ENCODE results near the gene BIK.
"Not testable (repeated sequence)": the region's sequence is repeated elsewhere in the genome, so short reads cannot be mapped to it uniquely, and the experiment has no call there.

The BIK gene

DNA sequence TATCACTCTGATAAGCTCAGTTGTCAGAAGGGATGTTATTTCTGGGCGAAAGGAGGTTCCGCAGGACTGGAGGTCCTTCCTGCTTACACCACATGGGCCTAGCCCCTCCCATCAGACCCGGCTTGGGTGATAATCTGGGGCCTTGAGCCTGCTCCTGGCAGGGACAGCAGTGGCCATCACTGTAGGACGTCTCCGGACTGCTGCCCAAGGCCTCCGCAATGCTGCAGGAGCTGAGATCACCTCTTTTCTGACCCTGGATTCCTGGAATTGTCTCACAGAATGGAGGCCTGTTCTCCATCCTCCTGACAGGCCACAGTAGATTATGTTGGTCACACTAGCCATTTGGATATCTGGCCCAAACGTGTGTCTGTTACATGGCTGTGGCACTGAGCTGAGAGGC, 9.2 kb upstream of the BIK start:
- H3K4me3 ChIP-seq (ENCODE audit: low read depth, low read length): no peak overlapping the region
- DNase-seq (ENCODE audit: low read depth): no peak
- TF ChIP-seq, protein P1, sequence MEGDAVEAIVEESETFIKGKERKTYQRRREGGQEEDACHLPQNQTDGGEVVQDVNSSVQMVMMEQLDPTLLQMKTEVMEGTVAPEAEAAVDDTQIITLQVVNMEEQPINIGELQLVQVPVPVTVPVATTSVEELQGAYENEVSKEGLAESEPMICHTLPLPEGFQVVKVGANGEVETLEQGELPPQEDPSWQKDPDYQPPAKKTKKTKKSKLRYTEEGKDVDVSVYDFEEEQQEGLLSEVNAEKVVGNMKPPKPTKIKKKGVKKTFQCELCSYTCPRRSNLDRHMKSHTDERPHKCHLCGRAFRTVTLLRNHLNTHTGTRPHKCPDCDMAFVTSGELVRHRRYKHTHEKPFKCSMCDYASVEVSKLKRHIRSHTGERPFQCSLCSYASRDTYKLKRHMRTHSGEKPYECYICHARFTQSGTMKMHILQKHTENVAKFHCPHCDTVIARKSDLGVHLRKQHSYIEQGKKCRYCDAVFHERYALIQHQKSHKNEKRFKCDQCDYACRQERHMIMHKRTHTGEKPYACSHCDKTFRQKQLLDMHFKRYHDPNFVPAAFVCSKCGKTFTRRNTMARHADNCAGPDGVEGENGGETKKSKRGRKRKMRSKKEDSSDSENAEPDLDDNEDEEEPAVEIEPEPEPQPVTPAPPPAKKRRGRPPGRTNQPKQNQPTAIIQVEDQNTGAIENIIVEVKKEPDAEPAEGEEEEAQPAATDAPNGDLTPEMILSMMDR (conservative IDR thresholded peaks at IDR 0.05; ENCODE audit: low read depth, low read length): no peak

DNA sequence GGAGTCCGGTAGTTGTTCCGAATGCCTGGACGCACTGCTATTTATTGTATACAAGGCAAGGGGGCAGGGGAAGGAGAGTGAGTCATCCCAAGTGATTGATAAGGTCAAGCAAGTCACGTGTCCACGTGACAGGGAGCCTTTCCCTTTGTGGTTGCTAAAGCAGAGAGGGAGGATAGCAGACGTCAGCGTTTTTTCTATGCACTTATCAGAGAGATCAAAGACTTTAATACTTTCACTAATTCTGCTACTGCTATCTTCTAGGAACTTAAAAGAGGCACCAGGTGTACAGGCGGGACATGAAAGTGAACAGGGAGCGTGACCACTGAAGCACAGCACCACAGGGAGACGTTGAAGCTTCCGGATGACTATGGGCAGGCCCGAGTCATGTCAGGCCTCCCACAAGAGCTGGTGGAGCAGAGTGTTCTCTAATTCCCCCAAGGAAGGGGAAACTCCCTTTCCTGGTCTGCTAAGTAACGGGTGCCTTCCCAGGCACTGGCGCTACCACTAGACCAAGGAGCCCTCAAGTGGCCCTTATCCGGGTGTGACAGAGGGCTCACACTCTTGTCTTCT, 6.4 kb upstream of the BIK start:
- H3K4me3 ChIP-seq (ENCODE audit: low read depth, low read length); DNase-seq (ENCODE audit: low read depth): not testable (repeated sequence)

DNA sequence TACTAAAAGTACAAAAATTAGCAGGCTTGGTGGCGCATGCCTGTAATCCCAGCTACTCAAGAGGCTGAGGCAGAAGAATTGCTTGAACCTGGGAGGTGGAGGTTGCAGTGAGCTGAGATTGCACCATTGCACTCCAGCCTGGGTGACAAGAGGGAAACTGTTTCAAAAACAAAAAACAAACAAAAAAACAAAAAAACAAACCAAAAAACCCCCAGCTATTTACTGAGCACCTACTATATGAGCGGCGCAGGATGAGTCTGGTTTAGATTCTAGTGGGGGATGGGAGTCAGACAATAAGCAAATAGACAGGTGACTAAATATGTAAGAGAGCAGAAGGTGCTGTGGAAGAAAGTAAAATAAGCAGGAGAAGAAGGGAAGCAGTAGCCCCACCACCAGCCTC, 5.6 kb upstream of the BIK start:
- H3K4me3 ChIP-seq (ENCODE audit: low read depth, low read length); DNase-seq (ENCODE audit: low read depth): not testable (repeated sequence)

DNA sequence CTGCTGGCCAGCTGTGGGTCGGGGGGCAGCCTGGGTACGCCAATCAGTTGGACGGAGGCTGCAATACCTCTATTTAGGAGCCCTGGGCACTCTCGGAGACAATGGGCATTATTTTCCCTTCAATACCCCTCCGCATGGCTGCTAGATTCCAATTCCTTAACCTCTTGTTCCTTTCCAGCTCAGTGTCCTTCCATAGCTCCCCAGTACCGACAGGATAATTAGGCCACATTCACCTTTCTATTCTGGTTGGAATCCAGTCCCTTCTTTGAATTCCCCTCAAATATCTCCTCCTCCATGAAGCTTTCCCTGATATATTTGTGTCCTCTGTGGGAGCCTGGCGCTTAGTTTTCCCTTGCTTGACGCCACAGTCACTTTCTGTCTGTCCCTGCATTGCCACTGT, 4.2 kb upstream of the BIK start:
- TF ChIP-seq, protein P1 (conservative IDR thresholded peaks at IDR 0.05; ENCODE audit: low read depth, low read length): no peak
- no peak for DNase-seq (ENCODE audit: low read depth)
- H3K4me3 ChIP-seq (ENCODE audit: low read depth, low read length): no peak overlapping the region

DNA sequence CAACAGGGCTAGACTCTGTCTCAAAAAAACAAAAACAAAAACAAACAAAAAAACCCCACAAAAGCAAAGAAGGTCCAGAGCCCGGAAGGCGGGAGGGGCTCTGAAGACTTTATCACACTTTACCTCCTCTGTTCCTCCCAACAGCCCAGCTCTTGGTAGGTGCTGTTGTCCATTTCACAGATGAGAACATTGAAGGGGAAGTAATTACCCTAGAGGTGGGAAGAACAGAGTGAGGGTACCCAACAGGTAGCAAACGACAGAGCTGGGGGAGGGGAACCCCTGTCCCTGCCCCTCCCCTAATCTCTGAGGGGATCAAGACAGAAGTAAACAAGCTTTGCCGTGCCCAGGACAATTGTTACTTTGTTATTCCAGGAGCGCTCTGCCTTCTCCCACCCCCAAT, 1.0 kb upstream of the BIK start:
- no peak overlapping the region for H3K4me3 ChIP-seq (ENCODE audit: low read depth, low read length)
- no peak for DNase-seq (ENCODE audit: low read depth)
- TF ChIP-seq, protein P1 (conservative IDR thresholded peaks at IDR 0.05; ENCODE audit: low read depth, low read length): no peak

DNA sequence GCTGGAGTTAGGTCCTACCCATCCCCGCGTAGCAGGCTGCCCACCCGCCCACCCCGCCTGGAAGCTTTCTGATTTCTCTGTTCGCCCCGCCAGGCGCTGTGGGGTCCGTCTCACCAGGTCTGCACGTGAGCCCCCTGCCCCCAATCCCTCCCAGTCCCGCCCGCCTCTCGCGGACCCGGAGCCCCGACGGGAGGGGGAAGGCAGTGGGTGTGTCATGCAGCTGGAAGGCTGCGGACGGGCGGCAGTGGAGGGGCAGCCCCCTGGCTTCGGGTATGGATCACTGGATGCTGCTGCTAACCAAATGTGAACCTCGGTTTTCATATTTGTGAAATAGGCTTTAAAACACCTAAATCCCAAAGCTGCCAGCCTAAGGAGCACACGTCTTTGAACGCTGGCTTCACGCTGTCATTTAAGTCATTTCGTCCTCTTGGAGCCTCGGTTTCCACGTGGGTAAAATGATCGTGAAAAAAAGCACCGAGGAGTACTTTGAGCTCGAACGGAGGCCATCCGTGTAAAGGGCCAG, 568 bp upstream of the BIK start:
- H3K4me3 ChIP-seq (ENCODE audit: low read depth, low read length): peak overlapping the region; percentile 42
- DNase-seq (ENCODE audit: low read depth): no peak
- TF ChIP-seq, protein P1 (conservative IDR thresholded peaks at IDR 0.05; ENCODE audit: low read depth, low read length): no peak

DNA sequence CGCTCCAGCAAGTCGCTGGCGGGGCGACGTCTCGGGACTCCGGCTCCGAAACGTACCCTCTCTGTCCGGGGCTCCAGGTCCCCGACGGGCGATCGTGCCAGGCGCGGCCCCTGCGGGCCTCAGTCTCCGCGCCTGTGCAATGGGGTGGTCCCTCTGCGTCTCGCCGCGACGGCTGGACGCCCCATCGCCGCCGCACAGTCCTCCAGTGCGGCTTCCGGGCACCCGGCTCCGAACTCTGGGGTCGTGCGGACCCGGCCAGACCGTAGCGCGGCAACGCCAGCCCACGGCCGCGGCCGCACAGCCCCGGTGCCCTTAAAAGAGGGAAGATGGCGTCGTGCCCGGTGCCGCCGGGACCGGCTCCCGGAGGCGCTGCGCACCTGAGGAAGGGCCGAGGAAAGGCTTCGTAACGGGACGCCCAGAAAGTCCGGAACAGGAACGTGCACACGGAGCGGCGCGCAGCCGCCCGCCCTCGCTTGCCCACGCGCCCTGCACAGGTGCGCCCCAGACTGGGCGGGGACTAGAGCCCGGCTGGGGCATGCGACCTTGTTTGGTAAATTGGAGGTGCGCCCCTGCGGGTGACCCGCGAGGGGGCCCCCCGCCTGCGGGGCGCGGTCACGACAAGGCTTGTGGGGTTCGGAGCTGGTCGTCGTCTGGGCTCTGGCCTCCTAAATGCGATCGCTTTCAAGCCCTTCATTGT, 525 bp downstream of the BIK start:
- no peak for DNase-seq (ENCODE audit: low read depth)
- peak overlapping the region; percentile 42 for H3K4me3 ChIP-seq (ENCODE audit: low read depth, low read length)
- TF ChIP-seq, protein P1 (conservative IDR thresholded peaks at IDR 0.05; ENCODE audit: low read depth, low read length): no peak
